Psoas muscle (tissue), 8 donors: ENCODE results near the gene SPARCL1. TPM values are rescaled to one million over a fixed set of nuclear protein-coding genes. Genes with fewer than 3 reads are reported as not detected.

Experiments used
- ATAC-seq, 4 donors: fragments of 200-7000 bp; cut with Tn5 transposase; one replicate each; pipeline ENCODE4 v1.9.1; 2020; ENCODE audit warnings: moderate library complexity in 3 of 4, mild to moderate bottlenecking in 2 of 4
- DNase-seq, 2 donors: peaks; one replicate each; pipeline ENCODE4 v3.0.0-alpha.2; 2020
- H3K27ac ChIP-seq: fragments of 200-600 bp; one replicate; pipeline ENCODE4 v1.8.0; 2022
- H3K27me3 ChIP-seq, 3 donors: fragments of 200-600 bp in 1 of 3; one replicate each; pipeline versions ENCODE4 v1.6.1 to v1.8.0; 2013 to 2022; ENCODE audit warnings: low read length in 2 of 3, mild to moderate bottlenecking in 2 of 3, moderate library complexity in 1 of 3; ENCODE audit not compliant: insufficient read depth in 3 of 3
- H3K36me3 ChIP-seq, 2 donors: fragments of 200-600 bp in 1 of 2; one replicate each; pipeline versions ENCODE4 v1.6.1 to v1.8.0; 2013 to 2022; ENCODE audit warnings: low read depth in 1 of 2, mild to moderate bottlenecking in 1 of 2, moderate library complexity in 1 of 2; ENCODE audit not compliant: insufficient read depth in 1 of 2
- H3K4me1 ChIP-seq: fragments of 200-600 bp; one replicate; pipeline ENCODE4 v1.8.0; 2022
- H3K4me3 ChIP-seq: fragments of 200-600 bp; one replicate; pipeline ENCODE4 v1.8.0; 2022; ENCODE audit warnings: mild to moderate bottlenecking
- H3K9me3 ChIP-seq: fragments of 200-600 bp; one replicate; pipeline ENCODE4 v1.8.0; 2022
- CTCF ChIP-seq: fragments of 200-600 bp; IDR thresholded peaks from one replicate; pipeline ENCODE4 v1.8.0; 2022; ENCODE audit warnings: antibody characterized with exemption
- WGBS, 3 donors: extraction: QIAGEN DNeasy Blood & Tissue Kit; methylation state at CpG; one replicate each; pipeline versions ENCODE4 v1.1.6 to v1.1.7; 2013; 5-methylcytosine and 5-hydroxymethylcytosine counted together
- intact Hi-C, 2 donors: fragments of 100-400 bp; cut with DNase I; formaldehyde crosslinking; loops; one replicate each; pipeline versions ENCODE4 v1.11.0 to v1.14.2; 2022
- polyA plus RNA-seq, 3 donors: library from polyadenylated mRNA; stranded (reverse); fragments of 200-250 nt; gene quantifications; one replicate each; pipeline ENCODE4 v1.2.3, GENCODE V29; 2013
- total RNA-seq, 4 donors: library from RNA; stranded (reverse); fragmentation: NEBNext Ultra II Directional in 2 of 4; extraction: Animal tissue kit (Norgen Biotek cat#: 25700) in 2 of 4; gene quantifications; one replicate each; pipeline versions ENCODE4 v1.2.1 to v1.2.4, GENCODE V29; 2021 to 2023
- donor health status: healthy with polysubstance abuse.
- donor health status: DM: no; HTN: no; CAD: no; lungs with moderate emphysema.
- donor health status: Bipolar disorder and iron deficiency.
- donor health status: healthy.
- donor health status: DM: yes; HTN: yes; CAD: no.
- donor health status: DM: no; HTN: no; CAD: no.
- donor health status: DM: no; HTN: no; CAD: no.
- donor health status: DM: yes; HTN: yes; CAD: no.

The SPARCL1 gene
- total and polyA plus RNA-seq, 7 donors = 117 to 267 (median 188) TPM

- H3K4me1 ChIP-seq = peaks cover 4% of the 10 kb centered on the region
- ATAC-seq (peak in 3 of 4 donors; percentile 64 to 81 (median 70)), DNase-seq (no peak)
- intact Hi-C loops = no loop called here
- no peak overlapping the region for H3K4me3 ChIP-seq
- 13 to 25% (median 18%) methylated on average over 8 of the region's 8 CpGs for WGBS, 3 donors
- no peaks in the 10 kb centered on the region for H3K27me3 ChIP-seq
- TF ChIP-seq CTCF = no peak
- H3K36me3 ChIP-seq = no peaks in the 10 kb centered on the region
- H3K27ac ChIP-seq = no peak overlapping the region
- no peaks in the 10 kb centered on the region for H3K9me3 ChIP-seq
Observed at GRCh38 chr4:87559090-87559837, 30.1 kb upstream of the SPARCL1 start.

GRCh38 chr4:87557348-87557747, 28.2 kb upstream of the SPARCL1 start:
- WGBS, 3 donors = 76 to 82% (median 78%) methylated on average over 2 of the region's 2 CpGs
- no peak for DNase-seq
- TF ChIP-seq CTCF = no peak

GRCh38 chr4:87555773-87556619, 26.8 kb upstream of the SPARCL1 start:
- Histone ChIP-seq H3K27me3 (no peaks in the 10 kb centered on the region), H3K36me3 (no peaks in the 10 kb centered on the region), H3K9me3 (no peaks in the 10 kb centered on the region), H3K4me1 (peaks cover 4% of the 10 kb centered on the region), H3K27ac (no peak overlapping the region), H3K4me3 (no peak overlapping the region)
- intact Hi-C loops = no loop called here
- 83 to 87% (median 85%) methylated on average over 5 of the region's 5 CpGs for WGBS, 3 donors
- ATAC-seq = peak; percentile 58 to 72 (median 65)
- TF ChIP-seq CTCF = no peak
- no peak for DNase-seq

More at GRCh38 chr4:87557348-87557747, 28.2 kb upstream of the SPARCL1 start:
- Histone ChIP-seq H3K9me3 (no peaks in the 10 kb centered on the region), H3K27ac (no peak overlapping the region), H3K27me3 (no peaks in the 10 kb centered on the region), H3K4me1 (peaks cover 4% of the 10 kb centered on the region), H3K36me3 (no peaks in the 10 kb centered on the region), H3K4me3 (no peak overlapping the region)
- ATAC-seq = no peak
- intact Hi-C loops = no loop called here

- Histone ChIP-seq H3K27ac (no peak overlapping the region), H3K27me3 (no peaks in the 10 kb centered on the region), H3K36me3 (no peaks in the 10 kb centered on the region), H3K4me1 (no peaks in the 10 kb centered on the region), H3K4me3 (no peak overlapping the region), H3K9me3 (no peaks in the 10 kb centered on the region)
- DNase-seq (no peak), ATAC-seq (no peak)
- TF ChIP-seq CTCF = no peak
- 83 to 89% (median 88%) methylated on average over 4 of the region's 4 CpGs for WGBS, 3 donors
- intact Hi-C loops = loop anchor here in 1 of 2 donors (5.0 kb wide), 1 partner anchor 294 kb away; no protein-coding TSS in a partner anchor
Observed at GRCh38 chr4:87553182-87553581, 24.0 kb upstream of the SPARCL1 start.
